Liver (tissue), 9 donors: ENCODE measurements around the gene RGS10. TPM values are rescaled to one million over a fixed set of nuclear protein-coding genes. Genes with fewer than 3 reads are reported as not detected.

Source experiments
- DNase-seq: peaks from one replicate; pipeline ENCODE4 v3.0.0-alpha.2; 2017; ENCODE audit warnings: low spot score
- H3K27ac ChIP-seq, 2 donors: one replicate each; pipeline ENCODE4 v1.7.0; 2013; ENCODE audit warnings: inconsistent platforms in 2 of 2, low read length in 2 of 2, control low read depth in 1 of 2, low read depth in 1 of 2, mild to moderate bottlenecking in 1 of 2
- H3K27me3 ChIP-seq, 4 donors: one replicate each; pipeline versions ENCODE4 v1.6.1 to v1.7.0; 2013; ENCODE audit warnings: low read length in 3 of 4, inconsistent platforms in 1 of 4, mild to moderate bottlenecking in 1 of 4, moderate library complexity in 1 of 4; ENCODE audit not compliant: control insufficient read depth in 4 of 4, insufficient read depth in 4 of 4
- H3K36me3 ChIP-seq, 4 donors: one replicate each; pipeline versions ENCODE4 v1.6.1 to v1.7.0; 2013; ENCODE audit warnings: low read length in 3 of 4, mild to moderate bottlenecking in 3 of 4, low read depth in 1 of 4, moderate library complexity in 1 of 4; ENCODE audit not compliant: control insufficient read depth in 4 of 4, insufficient read depth in 3 of 4
- H3K4me1 ChIP-seq, 4 donors: one replicate each; pipeline versions ENCODE4 v1.6.1 to v1.7.0; 2013; ENCODE audit warnings: low read length in 3 of 4, mild to moderate bottlenecking in 3 of 4, moderate library complexity in 1 of 4; ENCODE audit not compliant: control insufficient read depth in 4 of 4, insufficient read depth in 4 of 4
- H3K4me3 ChIP-seq, 3 donors: one replicate each; pipeline versions ENCODE4 v1.6.1 to v1.7.0; 2013; ENCODE audit warnings: low read length in 3 of 3, control low read depth in 1 of 3, low read depth in 1 of 3, mild to moderate bottlenecking in 1 of 3
- H3K9ac ChIP-seq, 2 donors: one replicate each; pipeline ENCODE4 v1.7.0; 2013; ENCODE audit warnings: low read length in 2 of 2, mild to moderate bottlenecking in 2 of 2, moderate library complexity in 2 of 2, control low read depth in 1 of 2, low read depth in 1 of 2
- H3K9me3 ChIP-seq, 4 donors: one replicate each; pipeline versions ENCODE4 v1.6.1 to v1.7.0; 2013; ENCODE audit warnings: low read length in 3 of 4; ENCODE audit not compliant: control insufficient read depth in 4 of 4
- ATF3 ChIP-seq: IDR thresholded peaks from 2 replicates; pipeline ENCODE4 v1.6.1; 2016; ENCODE audit warnings: antibody characterized with exemption
- CTCF ChIP-seq: fragments of 150-350 bp; IDR thresholded peaks from 2 replicates; pipeline ENCODE4 v1.5.1; 2017; ENCODE audit warnings: improper control_type of control experiment, low read depth, low read length; ENCODE audit not compliant: missing input control
- EGR1 ChIP-seq, 2 donors: IDR thresholded peaks; 2 replicates each; pipeline ENCODE4 v1.6.1; 2016 to 2018; ENCODE audit warnings: antibody characterized with exemption in 2 of 2, low read depth in 2 of 2
- FOXA1 ChIP-seq: IDR thresholded peaks from 2 replicates; pipeline ENCODE4 v1.6.1; 2016; ENCODE audit warnings: antibody characterized with exemption
- FOXA2 ChIP-seq: IDR thresholded peaks from 2 replicates; pipeline ENCODE4 v1.6.1; 2016; ENCODE audit warnings: antibody characterized with exemption
- GABPA ChIP-seq, 2 donors: IDR thresholded peaks in 1 of 2; conservative IDR thresholded peaks in 1 of 2; 2 replicates each; pipeline ENCODE4 v1.6.1; 2016; ENCODE audit warnings: antibody characterized with exemption in 2 of 2, mild to moderate bottlenecking in 1 of 2, moderate library complexity in 1 of 2
- HNF4A ChIP-seq, 2 donors: conservative IDR thresholded peaks; 2 replicates each; pipeline ENCODE4 v1.6.1; 2016; ENCODE audit warnings: antibody characterized with exemption in 2 of 2, mild to moderate bottlenecking in 2 of 2
- HNF4G ChIP-seq: IDR thresholded peaks from 2 replicates; pipeline ENCODE4 v1.6.1; 2016; ENCODE audit warnings: antibody characterized with exemption
- JUND ChIP-seq, 2 donors: IDR thresholded peaks; 2 replicates each; pipeline ENCODE4 v1.6.1; 2016; ENCODE audit warnings: antibody characterized with exemption in 2 of 2
- MAX ChIP-seq: IDR thresholded peaks from 2 replicates; pipeline ENCODE4 v1.6.1; 2016; ENCODE audit warnings: antibody characterized with exemption
- NR2F2 ChIP-seq: IDR thresholded peaks from 2 replicates; pipeline ENCODE4 v1.6.1; 2016; ENCODE audit warnings: antibody characterized with exemption
- RAD21 ChIP-seq, 2 donors: IDR thresholded peaks; 2 replicates each; pipeline ENCODE4 v1.6.1; 2016; ENCODE audit warnings: antibody characterized with exemption in 2 of 2, mild to moderate bottlenecking in 2 of 2
- RXRA ChIP-seq, 2 donors: IDR thresholded peaks; 2 replicates each; pipeline ENCODE4 v1.6.1; 2017 to 2018; ENCODE audit warnings: antibody characterized with exemption in 2 of 2, mild to moderate bottlenecking in 1 of 2
- SP1 ChIP-seq: IDR thresholded peaks from 2 replicates; pipeline ENCODE4 v1.6.1; 2018; ENCODE audit warnings: antibody characterized with exemption, mild to moderate bottlenecking
- TAF1 ChIP-seq: conservative IDR thresholded peaks from 2 replicates; pipeline ENCODE4 v1.6.1; 2016; ENCODE audit warnings: antibody characterized with exemption, mild to moderate bottlenecking
- YY1 ChIP-seq: IDR thresholded peaks from 2 replicates; pipeline ENCODE4 v1.6.1; 2016; ENCODE audit warnings: antibody characterized with exemption, mild to moderate bottlenecking
- ZBTB33 ChIP-seq: IDR thresholded peaks from 2 replicates; pipeline ENCODE4 v1.6.1; 2016; ENCODE audit warnings: antibody characterized with exemption
- WGBS: extraction: QIAGEN DNeasy Blood & Tissue Kit; methylation state at CpG from one replicate; pipeline ENCODE4 v1.1.7; 2013; 5-methylcytosine and 5-hydroxymethylcytosine counted together
- polyA plus RNA-seq, 2 donors: library from polyadenylated mRNA; stranded (reverse) in 1 of 2; unstranded in 1 of 2; fragments of 200-250 nt in 1 of 2; fragments of >200 nt in 1 of 2; fragmentation: Nextera tagmentation in 1 of 2; extraction: Ambion mirVana in 1 of 2; gene quantifications; one replicate each; pipeline versions ENCODE4 v1.2.1 to v1.2.3, GENCODE V29; 2013 to 2015
- total RNA-seq, 2 donors: library from RNA; depleted of rRNA; stranded (reverse); fragments of >200 nt; gene quantifications; one replicate each; pipeline ENCODE4 v1.2.3, GENCODE V29; 2014
- TF ChIP-seq, protein P1 (sequence below): IDR thresholded peaks from 2 replicates; pipeline ENCODE4 v1.6.1; 2016; ENCODE audit warnings: antibody characterized with exemption, mild to moderate bottlenecking
- donor health status: healthy.
- donor health status: healthy.
- donor health status: healthy.
- donor health status: healthy.
- donor health status: healthy.

RGS10 gene
- total and polyA plus RNA-seq, 4 donors = 1.8 to 51.9 (median 2.2) TPM

DNA sequence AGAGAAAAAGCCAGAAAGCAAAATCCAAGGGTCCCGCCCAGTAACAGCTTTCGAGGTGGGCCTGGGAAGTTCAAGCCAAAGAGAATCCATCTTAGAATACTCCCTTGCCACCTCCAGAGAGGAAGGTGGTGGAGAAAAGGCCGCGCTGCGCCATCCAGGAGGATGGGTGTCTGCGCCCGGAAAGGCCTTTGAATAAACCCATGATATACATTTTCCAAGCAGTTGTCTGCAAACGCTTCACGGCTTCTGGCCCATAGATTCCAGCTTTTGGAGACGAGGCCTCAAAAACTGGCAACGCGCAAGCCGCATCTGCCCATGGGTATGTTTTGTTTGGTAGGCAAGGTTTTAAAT lies 17.8 kb downstream of the RGS10 start:
- 96% methylated on average over 13 of the region's 13 CpGs for WGBS
- Histone ChIP-seq H3K9ac (no peak overlapping the region), H3K4me1 (no peaks in the 10 kb centered on the region), H3K27me3 (no peaks in the 10 kb centered on the region), H3K9me3 (no peaks in the 10 kb centered on the region), H3K27ac (no peak overlapping the region), H3K36me3 (peaks cover 0 to 2% (median 0%) of the 10 kb centered on the region in 4 donors), H3K4me3 (no peak overlapping the region)
- TF ChIP-seq ZBTB33 = no peak
- no peak for TF ChIP-seq HNF4G
- TF ChIP-seq TAF1 = no peak
- no peak for DNase-seq

- DNase-seq = no peak
- Histone ChIP-seq H3K27me3 (no peaks in the 10 kb centered on the region), H3K4me3 (no peak overlapping the region), H3K36me3 (peaks cover 0 to 2% (median 0%) of the 10 kb centered on the region in 4 donors), H3K9ac (no peak overlapping the region), H3K9me3 (no peaks in the 10 kb centered on the region), H3K27ac (no peak overlapping the region), H3K4me1 (no peaks in the 10 kb centered on the region)
- TF ChIP-seq, protein P1, sequence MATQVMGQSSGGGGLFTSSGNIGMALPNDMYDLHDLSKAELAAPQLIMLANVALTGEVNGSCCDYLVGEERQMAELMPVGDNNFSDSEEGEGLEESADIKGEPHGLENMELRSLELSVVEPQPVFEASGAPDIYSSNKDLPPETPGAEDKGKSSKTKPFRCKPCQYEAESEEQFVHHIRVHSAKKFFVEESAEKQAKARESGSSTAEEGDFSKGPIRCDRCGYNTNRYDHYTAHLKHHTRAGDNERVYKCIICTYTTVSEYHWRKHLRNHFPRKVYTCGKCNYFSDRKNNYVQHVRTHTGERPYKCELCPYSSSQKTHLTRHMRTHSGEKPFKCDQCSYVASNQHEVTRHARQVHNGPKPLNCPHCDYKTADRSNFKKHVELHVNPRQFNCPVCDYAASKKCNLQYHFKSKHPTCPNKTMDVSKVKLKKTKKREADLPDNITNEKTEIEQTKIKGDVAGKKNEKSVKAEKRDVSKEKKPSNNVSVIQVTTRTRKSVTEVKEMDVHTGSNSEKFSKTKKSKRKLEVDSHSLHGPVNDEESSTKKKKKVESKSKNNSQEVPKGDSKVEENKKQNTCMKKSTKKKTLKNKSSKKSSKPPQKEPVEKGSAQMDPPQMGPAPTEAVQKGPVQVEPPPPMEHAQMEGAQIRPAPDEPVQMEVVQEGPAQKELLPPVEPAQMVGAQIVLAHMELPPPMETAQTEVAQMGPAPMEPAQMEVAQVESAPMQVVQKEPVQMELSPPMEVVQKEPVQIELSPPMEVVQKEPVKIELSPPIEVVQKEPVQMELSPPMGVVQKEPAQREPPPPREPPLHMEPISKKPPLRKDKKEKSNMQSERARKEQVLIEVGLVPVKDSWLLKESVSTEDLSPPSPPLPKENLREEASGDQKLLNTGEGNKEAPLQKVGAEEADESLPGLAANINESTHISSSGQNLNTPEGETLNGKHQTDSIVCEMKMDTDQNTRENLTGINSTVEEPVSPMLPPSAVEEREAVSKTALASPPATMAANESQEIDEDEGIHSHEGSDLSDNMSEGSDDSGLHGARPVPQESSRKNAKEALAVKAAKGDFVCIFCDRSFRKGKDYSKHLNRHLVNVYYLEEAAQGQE = no peak
- TF ChIP-seq HNF4A (conservative IDR thresholded peaks at IDR 0.05) (no peak), FOXA1 (no peak), FOXA2 (no peak), TAF1 (no peak), EGR1 (IDR thresholded peaks at IDR 0.05; ENCODE audit: low read depth in 2 of 2) (no peak), SP1 (no peak)
- WGBS = 94% methylated on average over 19 of the region's 19 CpGs
Measured at GRCh38 chr10:119523895-119524719, 18.4 kb downstream of the RGS10 start.

- no peak overlapping the region for H3K9ac ChIP-seq
- no peak overlapping the region for H3K4me3 ChIP-seq
- H3K27ac ChIP-seq = no peak overlapping the region
- H3K27me3 ChIP-seq = no peaks in the 10 kb centered on the region
- peaks cover 0 to 2% (median 0%) of the 10 kb centered on the region in 4 donors for H3K36me3 ChIP-seq
- H3K9me3 ChIP-seq = no peaks in the 10 kb centered on the region
- no peaks in the 10 kb centered on the region for H3K4me1 ChIP-seq
- 91% methylated on average over 11 of the region's 11 CpGs for WGBS
- no peak for DNase-seq
- TF ChIP-seq RAD21 (IDR thresholded peaks at IDR 0.05) = no peak
- no peak for TF ChIP-seq MAX
- TF ChIP-seq SP1 = no peak
- TF ChIP-seq CTCF = no peak
- TF ChIP-seq HNF4G = no peak
- no peak for TF ChIP-seq GABPA (IDR thresholded peaks at IDR 0.05 in 1 of 2, conservative IDR thresholded peaks at IDR 0.05 in 1 of 2)
- TF ChIP-seq RXRA (IDR thresholded peaks at IDR 0.05) = no peak
- TF ChIP-seq HNF4A (conservative IDR thresholded peaks at IDR 0.05) = no peak
- no peak for TF ChIP-seq ATF3
- no peak for TF ChIP-seq FOXA2
- TF ChIP-seq NR2F2 = no peak
- TF ChIP-seq YY1 = no peak
- no peak for TF ChIP-seq FOXA1
- TF ChIP-seq JUND (IDR thresholded peaks at IDR 0.05) = no peak
- TF ChIP-seq TAF1 = no peak
- TF ChIP-seq EGR1 (IDR thresholded peaks at IDR 0.05; ENCODE audit: low read depth in 2 of 2) = no peak
Measured at GRCh38 chr10:119522747-119523426, 19.6 kb downstream of the RGS10 start.
